ENCODE measurements around the gene SRM.

SRM gene

DNA sequence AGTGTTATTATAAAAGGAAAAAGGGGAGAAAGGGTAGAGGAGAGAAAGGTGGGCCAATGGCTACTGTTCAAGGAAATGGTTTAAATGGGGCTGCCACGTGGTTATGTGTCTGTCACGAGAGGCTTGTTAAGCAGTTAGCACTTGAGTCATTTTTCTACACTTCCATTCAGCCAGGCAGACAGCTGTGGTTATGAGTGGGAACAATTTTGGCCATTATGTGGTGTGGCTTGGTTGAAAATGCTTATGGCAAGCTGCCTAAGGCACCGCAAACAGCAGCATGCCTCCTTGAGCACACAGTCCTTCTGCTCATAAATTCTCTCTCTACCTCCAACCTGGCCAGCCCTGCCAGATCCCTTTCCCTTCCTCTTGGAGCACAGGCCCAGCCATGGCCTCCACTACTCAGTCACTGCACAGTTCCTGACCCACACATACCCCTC lies 3.2 kb upstream of the SRM start:
- H3K4me2 ChIP-seq (ENCODE audit: low read length), result no peak overlapping the region
- H3K9ac ChIP-seq (ENCODE audit: low read depth, low read length), result no peak overlapping the region
- peaks cover 14% of the 10 kb centered on the region for H3K4me1 ChIP-seq (ENCODE audit: control insufficient read depth, insufficient read depth, low read length)
- H3K9me3 ChIP-seq (replicated peaks; ENCODE audit: low read length), result no peaks in the 10 kb centered on the region
- H3K27me3 ChIP-seq (ENCODE audit: control insufficient read depth, insufficient read depth, low read length), result no peaks in the 10 kb centered on the region
- peaks cover 41% of the 10 kb centered on the region for H3K36me3 ChIP-seq (ENCODE audit: insufficient read depth, low read length)
- H3K4me3 ChIP-seq (ENCODE audit: low read length), result no peak overlapping the region

GRCh38 chr1:11061652-11062365 lies 2.0 kb upstream of the SRM start:
- Histone ChIP-seq H3K36me3 (ENCODE audit: insufficient read depth, low read length) (peaks cover 40% of the 10 kb centered on the region), H3K9ac (ENCODE audit: low read depth, low read length) (no peak overlapping the region), H3K4me3 (ENCODE audit: low read length) (no peak overlapping the region), H3K9me3 (replicated peaks; ENCODE audit: low read length) (no peaks in the 10 kb centered on the region), H3K4me1 (ENCODE audit: control insufficient read depth, insufficient read depth, low read length) (peaks cover 14% of the 10 kb centered on the region), H3K4me2 (ENCODE audit: low read length) (no peak overlapping the region), H3K27me3 (ENCODE audit: control insufficient read depth, insufficient read depth, low read length) (no peaks in the 10 kb centered on the region)

GRCh38 chr1:11059155-11059967 lies 457 bp downstream of the SRM start:
- Histone ChIP-seq H3K9ac (ENCODE audit: low read depth, low read length) (peak overlapping the region; percentile 91), H3K9me3 (replicated peaks; ENCODE audit: low read length) (no peaks in the 10 kb centered on the region), H3K4me1 (ENCODE audit: control insufficient read depth, insufficient read depth, low read length) (peaks cover 14% of the 10 kb centered on the region), H3K27me3 (ENCODE audit: control insufficient read depth, insufficient read depth, low read length) (no peaks in the 10 kb centered on the region), H3K4me2 (ENCODE audit: low read length) (peak overlapping the region; percentile 97), H3K4me3 (ENCODE audit: low read length) (peak overlapping the region; percentile 91), H3K36me3 (ENCODE audit: insufficient read depth, low read length) (peaks cover 34% of the 10 kb centered on the region)

DNA sequence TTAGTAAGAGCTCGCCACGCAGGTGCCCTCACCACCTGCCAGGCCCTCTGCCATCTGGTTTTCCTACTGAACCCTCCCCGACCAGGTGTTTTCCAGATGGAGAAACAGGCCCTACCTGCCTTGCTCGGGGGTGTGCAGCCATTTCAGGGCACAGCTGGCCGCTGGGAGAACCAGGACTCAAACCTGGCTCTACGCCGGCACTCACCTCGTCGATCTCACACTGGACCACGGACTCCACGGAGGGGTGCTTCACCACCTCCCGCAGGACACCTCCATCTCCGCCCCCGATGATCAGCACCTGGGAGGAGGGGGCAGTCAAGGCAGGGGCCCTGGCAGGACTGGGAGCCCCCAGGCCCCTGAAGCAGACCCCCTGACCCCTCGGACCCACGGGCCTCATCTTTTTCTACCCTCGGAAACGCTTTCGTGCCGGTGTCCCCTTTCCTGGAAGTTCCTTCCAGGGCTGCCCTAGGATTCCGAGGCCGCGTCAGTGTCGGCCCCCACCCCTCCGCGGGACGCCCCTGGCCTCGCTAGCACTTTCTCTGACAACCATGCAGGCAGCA lies 1.1 kb downstream of the SRM start:
- Histone ChIP-seq H3K4me3 (ENCODE audit: low read length) (peak overlapping the region; percentile 91), H3K9ac (ENCODE audit: low read depth, low read length) (peak overlapping the region; percentile 91), H3K27me3 (ENCODE audit: control insufficient read depth, insufficient read depth, low read length) (no peaks in the 10 kb centered on the region), H3K9me3 (replicated peaks; ENCODE audit: low read length) (no peaks in the 10 kb centered on the region), H3K4me2 (ENCODE audit: low read length) (peak overlapping the region; percentile 97), H3K36me3 (ENCODE audit: insufficient read depth, low read length) (peaks cover 32% of the 10 kb centered on the region), H3K4me1 (ENCODE audit: control insufficient read depth, insufficient read depth, low read length) (peaks cover 14% of the 10 kb centered on the region)

DNA sequence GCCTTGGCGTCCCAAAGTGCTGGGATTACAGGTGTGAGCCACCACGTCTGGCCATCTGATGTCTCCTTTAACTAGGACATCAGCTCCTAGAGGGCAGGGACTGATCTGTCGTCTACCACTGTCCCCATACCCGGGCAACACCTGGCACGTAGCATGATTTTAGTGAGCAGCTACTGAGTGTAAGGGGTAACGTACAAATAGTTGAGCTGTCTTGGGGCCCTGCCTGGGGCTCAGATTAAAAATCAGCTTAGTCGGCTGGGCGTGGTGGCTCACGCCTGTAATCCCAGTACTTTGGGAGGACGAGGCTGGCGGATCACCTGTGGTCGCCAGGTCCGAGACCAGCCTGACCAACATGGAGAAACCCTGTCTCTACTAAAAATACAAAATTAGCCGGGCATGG lies 1.8 kb downstream of the SRM start:
- Histone ChIP-seq H3K9ac (ENCODE audit: low read depth, low read length) (no peak overlapping the region), H3K4me3 (ENCODE audit: low read length) (no peak overlapping the region), H3K4me2 (ENCODE audit: low read length) (no peak overlapping the region), H3K36me3 (ENCODE audit: insufficient read depth, low read length) (peaks cover 30% of the 10 kb centered on the region), H3K27me3 (ENCODE audit: control insufficient read depth, insufficient read depth, low read length) (no peaks in the 10 kb centered on the region), H3K9me3 (replicated peaks; ENCODE audit: low read length) (no peaks in the 10 kb centered on the region), H3K4me1 (ENCODE audit: control insufficient read depth, insufficient read depth, low read length) (peaks cover 10% of the 10 kb centered on the region)

DNA sequence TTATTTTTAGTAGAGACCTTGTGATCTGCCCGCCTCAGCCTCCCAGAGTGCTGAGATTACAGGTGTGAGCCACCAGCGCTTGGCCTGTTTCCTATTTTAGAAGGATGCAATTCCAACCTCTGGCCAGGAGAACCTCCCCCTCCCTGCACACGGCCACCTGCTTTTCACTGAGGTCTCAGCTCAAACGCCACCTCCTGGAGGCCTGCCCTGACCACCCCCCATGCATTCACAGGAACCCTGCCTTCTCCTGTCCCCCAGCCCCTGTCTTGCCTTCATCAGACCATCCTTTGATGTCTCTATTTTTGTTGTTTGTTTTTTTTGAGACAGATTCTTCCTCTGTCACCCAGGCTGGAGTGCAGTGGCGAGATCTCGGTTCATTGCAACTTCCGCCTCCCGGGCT lies 2.3 kb downstream of the SRM start:
- Histone ChIP-seq H3K9ac (ENCODE audit: low read depth, low read length) (no peak overlapping the region), H3K27me3 (ENCODE audit: control insufficient read depth, insufficient read depth, low read length) (no peaks in the 10 kb centered on the region), H3K9me3 (replicated peaks; ENCODE audit: low read length) (no peaks in the 10 kb centered on the region), H3K36me3 (ENCODE audit: insufficient read depth, low read length) (peaks cover 30% of the 10 kb centered on the region), H3K4me3 (ENCODE audit: low read length) (no peak overlapping the region), H3K4me1 (ENCODE audit: control insufficient read depth, insufficient read depth, low read length) (peaks cover 5% of the 10 kb centered on the region), H3K4me2 (ENCODE audit: low read length) (no peak overlapping the region)

DNA sequence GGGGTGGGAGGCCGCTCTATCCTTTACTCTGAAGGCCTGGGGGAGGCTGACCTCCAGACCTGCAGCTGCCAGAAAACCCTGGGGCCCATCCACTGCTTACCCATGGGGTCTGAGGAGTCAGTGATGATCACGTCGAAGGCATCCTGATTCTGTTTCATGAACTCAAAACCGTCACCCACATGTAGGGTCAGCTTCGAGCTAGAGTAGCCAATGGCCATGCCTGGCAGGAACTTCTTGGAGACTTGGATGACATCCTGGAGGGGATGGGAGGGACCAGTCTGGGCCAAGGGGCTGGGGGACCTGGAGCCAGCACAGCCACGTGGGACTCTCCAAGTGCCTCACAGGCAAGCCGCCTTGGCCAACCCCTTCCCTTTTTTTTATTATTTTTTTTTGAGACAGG lies 3.3 kb downstream of the SRM start:
- no peaks in the 10 kb centered on the region for H3K9me3 ChIP-seq (replicated peaks; ENCODE audit: low read length)
- H3K27me3 ChIP-seq (ENCODE audit: control insufficient read depth, insufficient read depth, low read length), result no peaks in the 10 kb centered on the region
- peaks cover 5% of the 10 kb centered on the region for H3K4me1 ChIP-seq (ENCODE audit: control insufficient read depth, insufficient read depth, low read length)
- H3K36me3 ChIP-seq (ENCODE audit: insufficient read depth, low read length), result peaks cover 25% of the 10 kb centered on the region
- H3K9ac ChIP-seq (ENCODE audit: low read depth, low read length), result no peak overlapping the region
- H3K4me2 ChIP-seq (ENCODE audit: low read length), result no peak overlapping the region
- no peak overlapping the region for H3K4me3 ChIP-seq (ENCODE audit: low read length)

DNA sequence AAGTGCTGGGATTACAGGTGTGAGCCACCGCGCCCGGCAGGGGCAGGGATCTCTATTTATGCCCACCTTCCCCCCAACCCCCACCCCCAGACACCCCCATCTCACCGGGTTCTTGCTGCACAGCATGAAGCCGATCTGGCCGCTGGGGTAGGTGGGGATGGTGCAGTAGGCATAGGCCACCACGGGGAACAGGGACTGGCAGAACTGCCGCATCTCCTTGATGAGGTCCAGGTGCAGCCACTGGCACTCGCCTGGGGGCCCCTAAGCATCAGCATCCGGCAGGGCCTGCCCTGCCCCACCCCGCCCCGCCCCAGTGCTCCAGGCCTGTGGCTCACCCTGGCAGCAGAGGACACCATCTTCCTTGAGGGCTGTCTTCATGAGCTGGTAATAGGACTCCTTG lies 4.1 kb downstream of the SRM start:
- Histone ChIP-seq H3K4me1 (ENCODE audit: control insufficient read depth, insufficient read depth, low read length) (peaks cover 1% of the 10 kb centered on the region), H3K36me3 (ENCODE audit: insufficient read depth, low read length) (peaks cover 24% of the 10 kb centered on the region), H3K9ac (ENCODE audit: low read depth, low read length) (no peak overlapping the region), H3K9me3 (replicated peaks; ENCODE audit: low read length) (no peaks in the 10 kb centered on the region), H3K27me3 (ENCODE audit: control insufficient read depth, insufficient read depth, low read length) (no peaks in the 10 kb centered on the region), H3K4me2 (ENCODE audit: low read length) (no peak overlapping the region), H3K4me3 (ENCODE audit: low read length) (no peak overlapping the region)

DNA sequence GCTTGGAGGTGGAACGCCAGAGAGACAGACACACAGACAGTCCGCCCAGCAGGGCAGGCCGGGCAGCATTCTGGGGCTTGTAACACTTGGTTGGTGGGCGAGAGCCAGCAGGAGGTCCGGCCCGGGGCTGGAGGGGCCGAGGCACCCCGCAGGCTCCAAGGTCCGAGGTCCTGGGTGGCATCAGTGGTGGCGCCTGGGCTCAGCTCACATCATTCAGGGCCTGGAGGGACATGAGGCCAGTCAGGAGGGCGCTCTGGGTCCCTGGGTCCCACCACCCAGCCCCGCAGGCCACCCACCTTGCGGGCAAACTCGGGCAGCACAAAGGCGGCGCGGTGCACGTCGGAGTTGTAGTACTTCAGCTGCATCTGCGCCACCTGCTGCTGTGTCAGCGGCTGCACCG lies 5.2 kb downstream of the SRM start:
- Histone ChIP-seq H3K4me2 (ENCODE audit: low read length) (no peak overlapping the region), H3K9me3 (replicated peaks; ENCODE audit: low read length) (no peaks in the 10 kb centered on the region), H3K27me3 (ENCODE audit: control insufficient read depth, insufficient read depth, low read length) (no peaks in the 10 kb centered on the region), H3K36me3 (ENCODE audit: insufficient read depth, low read length) (peaks cover 24% of the 10 kb centered on the region), H3K4me1 (ENCODE audit: control insufficient read depth, insufficient read depth, low read length) (no peaks in the 10 kb centered on the region), H3K9ac (ENCODE audit: low read depth, low read length) (no peak overlapping the region), H3K4me3 (ENCODE audit: low read length) (no peak overlapping the region)

DNA sequence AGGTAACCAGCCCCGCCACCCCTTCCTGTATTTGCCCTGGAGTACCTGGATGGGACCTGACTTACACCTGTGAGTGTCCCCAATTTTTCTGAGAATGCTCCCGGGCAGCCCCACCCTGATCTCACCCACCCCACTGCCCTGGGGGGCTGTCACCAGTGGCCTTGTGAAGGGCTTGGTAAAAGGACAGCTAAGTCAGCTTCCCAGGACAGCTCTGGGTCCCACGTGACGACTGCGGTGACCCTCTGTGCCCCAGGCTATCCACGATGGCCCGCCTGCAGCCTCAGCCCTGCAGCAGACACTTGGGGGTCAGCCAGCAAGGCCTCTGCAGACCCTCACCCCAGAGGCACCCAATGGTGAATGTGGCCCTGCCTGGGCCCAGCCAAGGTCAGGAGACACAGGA lies 5.6 kb downstream of the SRM start:
- Histone ChIP-seq H3K27me3 (ENCODE audit: control insufficient read depth, insufficient read depth, low read length) (no peaks in the 10 kb centered on the region), H3K9me3 (replicated peaks; ENCODE audit: low read length) (no peaks in the 10 kb centered on the region), H3K4me2 (ENCODE audit: low read length) (no peak overlapping the region), H3K4me3 (ENCODE audit: low read length) (no peak overlapping the region), H3K4me1 (ENCODE audit: control insufficient read depth, insufficient read depth, low read length) (no peaks in the 10 kb centered on the region), H3K9ac (ENCODE audit: low read depth, low read length) (no peak overlapping the region), H3K36me3 (ENCODE audit: insufficient read depth, low read length) (peaks cover 24% of the 10 kb centered on the region)

- no peaks in the 10 kb centered on the region for H3K27me3 ChIP-seq (ENCODE audit: control insufficient read depth, insufficient read depth, low read length)
- no peak overlapping the region for H3K4me2 ChIP-seq (ENCODE audit: low read length)
- no peaks in the 10 kb centered on the region for H3K9me3 ChIP-seq (replicated peaks; ENCODE audit: low read length)
- no peak overlapping the region for H3K4me3 ChIP-seq (ENCODE audit: low read length)
- H3K9ac ChIP-seq (ENCODE audit: low read depth, low read length), result no peak overlapping the region
- peaks cover 24% of the 10 kb centered on the region for H3K36me3 ChIP-seq (ENCODE audit: insufficient read depth, low read length)
- no peaks in the 10 kb centered on the region for H3K4me1 ChIP-seq (ENCODE audit: control insufficient read depth, insufficient read depth, low read length)
Observed at GRCh38 chr1:11053758-11054137, 6.1 kb downstream of the SRM start.
